ENCODE data around the gene SIAE. TPM values are rescaled to one million over a fixed set of nuclear protein-coding genes. Genes with fewer than 3 reads are reported as not detected.

The SIAE gene
- polyA plus RNA-seq, 1 of the 3 experiments (the other 2 are of a cell fraction) = 27.9 TPM

DNA sequence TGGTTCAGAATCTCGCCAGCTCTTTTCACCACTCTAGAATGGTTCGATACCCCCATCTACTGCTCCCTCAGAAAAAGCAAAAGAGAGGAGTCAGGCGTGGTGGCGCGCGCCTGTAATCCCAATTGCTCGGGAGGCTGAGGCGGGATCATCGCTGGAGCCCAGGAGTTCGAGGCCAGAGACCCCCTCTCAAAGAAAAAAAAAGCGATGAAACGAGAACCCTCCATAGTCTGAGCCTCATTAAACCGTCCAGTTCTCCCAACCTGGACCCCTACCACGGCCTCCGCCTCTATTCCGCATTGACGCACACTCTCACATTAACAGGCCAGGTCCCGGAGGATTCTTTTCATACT, 604 bp upstream of the SIAE start (continued):
- TF ChIP-seq REST (IDR thresholded peaks at IDR 0.05; ENCODE audit: low read depth, low read length) = no peak

GRCh38 chr11:124672536-124673215, 863 bp downstream of the SIAE start:
- H4K20me1 ChIP-seq (ENCODE audit: insufficient read depth) = no peaks in the 10 kb centered on the region
- ChIA-PET POLR2A (interaction anchor here (0.5 to 1.4 kb wide), 3 partner anchors 65 to 204 kb away, joined by 3 to 4 read pairs (median 3); no protein-coding TSS in a partner anchor), CTCF (interaction anchor here (0.8 to 6.5 kb wide), 10 partner anchors 11 to 194 kb away, joined by 3 to 70 read pairs (median 4); partner anchors contain the start of genes ESAM and ROBO3)
- peak; percentile 15 for DNase-seq
- H3K27me3 ChIP-seq (ENCODE audit: insufficient read depth) = no peaks in the 10 kb centered on the region
- 68% methylated on average over 7 of the region's 7 CpGs for WGBS (ENCODE audit: low lambda C conversion rate)
- H3F3A ChIP-seq (replicated peaks; ENCODE audit: insufficient read depth) = peaks cover 4% of the 10 kb centered on the region
- H3K9ac ChIP-seq = peak overlapping the region; percentile 89
- no peaks in the 10 kb centered on the region for H3K9me3 ChIP-seq
- peak overlapping the region; percentile 88 for H2AFZ ChIP-seq (ENCODE audit: low read depth)
- TF ChIP-seq REST (IDR thresholded peaks at IDR 0.05; ENCODE audit: low read depth, low read length) = no peak
- no peak for TF ChIP-seq NRF1 (IDR thresholded peaks at IDR 0.05; ENCODE audit: low read depth, low read length)
- TF ChIP-seq SIN3A (IDR thresholded peaks at IDR 0.05; ENCODE audit: borderline replicate concordance, low read depth, low read length) = no peak
- TF ChIP-seq SMC3 (IDR thresholded peaks at IDR 0.05; ENCODE audit: low read depth, low read length) = no peak
- no peak for TF ChIP-seq PBX3 (IDR thresholded peaks at IDR 0.05)
- no peak for TF ChIP-seq FOXM1 (IDR thresholded peaks at IDR 0.05; ENCODE audit: low read depth)
- no peak for TF ChIP-seq YY1 (IDR thresholded peaks at IDR 0.05; ENCODE audit: low read depth)
- no peak for TF ChIP-seq TAF1 (IDR thresholded peaks at IDR 0.05; ENCODE audit: borderline replicate concordance, low read depth, low read length)
- TF ChIP-seq ELF1 (IDR thresholded peaks at IDR 0.05) = no peak
- no peak for TF ChIP-seq TCF12 (IDR thresholded peaks at IDR 0.05)
- no peak for TF ChIP-seq POLR2AphosphoS5 (IDR thresholded peaks at IDR 0.05; ENCODE audit: low read depth, low read length)
- H3K4me1 ChIP-seq (ENCODE audit: control insufficient read depth in 1 of 2, insufficient read depth in 2 of 2, low read depth in 1 of 2, low read length in 1 of 2) = peaks cover 0 to 11% of the 10 kb centered on the region in 2 experiments; a peak in 1 of 4 replicates
- H3K36me3 ChIP-seq (replicated peaks in 1 of 2; ENCODE audit: control insufficient read depth in 1 of 2, insufficient read depth in 2 of 2, low read length in 1 of 2) = peaks cover 0 to 4% of the 10 kb centered on the region in 2 experiments
- no peaks in the 10 kb centered on the region for H3K9me2 ChIP-seq
- no peaks in the 10 kb centered on the region for H3K79me2 ChIP-seq (ENCODE audit: insufficient read depth)
- H3K27ac ChIP-seq (ENCODE audit: low read depth in 2 of 2, low read length in 1 of 2) = peak overlapping the region in 1 of 2 experiments; percentile 88; a peak in 3 of 4 replicates
- H3K4me3 ChIP-seq (ENCODE audit: low read depth in 2 of 2, low read length in 1 of 2) = peak overlapping the region; percentile 87 to 89
- H3K4me2 ChIP-seq = peak overlapping the region; percentile 90

All from SK-N-SH (cell line).